ENCODE results near the gene MIGA2. TPM values are rescaled to one million over a fixed set of nuclear protein-coding genes. Genes with fewer than 3 reads are reported as not detected.

MIGA2 gene
- total and polyA plus RNA-seq, 4 donors = 8.0 to 42.6 (median 16.9) TPM

DNA sequence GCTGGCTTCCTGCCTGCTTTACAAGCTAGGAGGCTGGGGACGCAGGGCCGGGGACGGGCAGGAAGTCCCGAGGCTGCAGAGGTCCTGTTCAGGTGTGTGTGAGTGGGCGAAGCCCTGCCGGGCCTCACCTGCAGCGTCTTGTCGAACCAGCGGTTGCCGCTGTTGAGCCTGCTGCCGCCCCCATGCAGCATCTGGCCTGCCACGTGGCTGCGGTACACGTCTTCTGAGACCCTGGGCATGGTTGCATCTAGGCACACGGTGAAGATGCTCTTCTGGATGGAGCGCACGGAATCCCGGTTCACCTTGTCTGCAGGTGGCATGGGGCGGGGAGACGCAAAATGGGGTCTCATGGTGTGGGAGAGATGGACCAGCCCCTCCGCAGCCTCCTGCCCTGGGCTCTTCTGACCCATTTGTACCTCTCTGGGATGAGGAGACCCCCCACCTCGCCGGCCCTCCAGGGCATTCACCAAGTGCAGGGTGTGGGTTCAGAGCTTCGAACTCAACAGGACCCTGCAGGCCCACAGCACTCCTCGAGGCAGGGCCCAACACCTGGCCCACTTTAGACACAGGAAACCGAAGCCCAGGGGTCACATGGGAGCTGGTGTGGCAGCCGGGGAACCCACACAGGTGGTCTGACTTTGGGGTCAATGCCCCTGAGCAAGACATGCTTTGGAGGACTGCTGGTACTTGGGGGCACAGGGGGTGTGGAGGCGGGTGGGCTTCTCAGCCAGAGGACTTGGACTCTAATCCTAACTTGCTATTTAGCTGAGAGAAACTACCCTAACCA is 64.2 kb downstream of the MIGA2 start:
- Histone ChIP-seq H3K27me3 (ENCODE audit: control insufficient read depth in 4 of 4, insufficient read depth in 4 of 4, low read length in 3 of 4) (no peaks in the 10 kb centered on the region), H3K4me1 (ENCODE audit: control insufficient read depth in 4 of 4, insufficient read depth in 4 of 4, low read length in 3 of 4) (peaks cover 0 to 5% (median 2%) of the 10 kb centered on the region in 4 donors), H3K4me3 (ENCODE audit: low read depth in 1 of 3, low read length in 3 of 3) (no peak overlapping the region), H3K27ac (ENCODE audit: low read depth in 1 of 2, low read length in 2 of 2) (no peak overlapping the region), H3K9ac (ENCODE audit: low read depth in 1 of 2, low read length in 2 of 2) (no peak overlapping the region), H3K36me3 (ENCODE audit: control insufficient read depth in 4 of 4, insufficient read depth in 3 of 4, low read depth in 1 of 4, low read length in 3 of 4) (peaks cover 8 to 52% (median 26%) of the 10 kb centered on the region in 4 donors), H3K9me3 (ENCODE audit: control insufficient read depth in 4 of 4, low read length in 3 of 4) (no peaks in the 10 kb centered on the region)
- DNase-seq (ENCODE audit: low spot score) = no peak
- no peak for TF ChIP-seq TAF1 (conservative IDR thresholded peaks at IDR 0.05)
- TF ChIP-seq SP1 (IDR thresholded peaks at IDR 0.05) = no peak
- TF ChIP-seq, protein P1, sequence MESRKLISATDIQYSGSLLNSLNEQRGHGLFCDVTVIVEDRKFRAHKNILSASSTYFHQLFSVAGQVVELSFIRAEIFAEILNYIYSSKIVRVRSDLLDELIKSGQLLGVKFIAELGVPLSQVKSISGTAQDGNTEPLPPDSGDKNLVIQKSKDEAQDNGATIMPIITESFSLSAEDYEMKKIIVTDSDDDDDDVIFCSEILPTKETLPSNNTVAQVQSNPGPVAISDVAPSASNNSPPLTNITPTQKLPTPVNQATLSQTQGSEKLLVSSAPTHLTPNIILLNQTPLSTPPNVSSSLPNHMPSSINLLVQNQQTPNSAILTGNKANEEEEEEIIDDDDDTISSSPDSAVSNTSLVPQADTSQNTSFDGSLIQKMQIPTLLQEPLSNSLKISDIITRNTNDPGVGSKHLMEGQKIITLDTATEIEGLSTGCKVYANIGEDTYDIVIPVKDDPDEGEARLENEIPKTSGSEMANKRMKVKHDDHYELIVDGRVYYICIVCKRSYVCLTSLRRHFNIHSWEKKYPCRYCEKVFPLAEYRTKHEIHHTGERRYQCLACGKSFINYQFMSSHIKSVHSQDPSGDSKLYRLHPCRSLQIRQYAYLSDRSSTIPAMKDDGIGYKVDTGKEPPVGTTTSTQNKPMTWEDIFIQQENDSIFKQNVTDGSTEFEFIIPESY (IDR thresholded peaks at IDR 0.05) = no peak
- TF ChIP-seq, protein P2, sequence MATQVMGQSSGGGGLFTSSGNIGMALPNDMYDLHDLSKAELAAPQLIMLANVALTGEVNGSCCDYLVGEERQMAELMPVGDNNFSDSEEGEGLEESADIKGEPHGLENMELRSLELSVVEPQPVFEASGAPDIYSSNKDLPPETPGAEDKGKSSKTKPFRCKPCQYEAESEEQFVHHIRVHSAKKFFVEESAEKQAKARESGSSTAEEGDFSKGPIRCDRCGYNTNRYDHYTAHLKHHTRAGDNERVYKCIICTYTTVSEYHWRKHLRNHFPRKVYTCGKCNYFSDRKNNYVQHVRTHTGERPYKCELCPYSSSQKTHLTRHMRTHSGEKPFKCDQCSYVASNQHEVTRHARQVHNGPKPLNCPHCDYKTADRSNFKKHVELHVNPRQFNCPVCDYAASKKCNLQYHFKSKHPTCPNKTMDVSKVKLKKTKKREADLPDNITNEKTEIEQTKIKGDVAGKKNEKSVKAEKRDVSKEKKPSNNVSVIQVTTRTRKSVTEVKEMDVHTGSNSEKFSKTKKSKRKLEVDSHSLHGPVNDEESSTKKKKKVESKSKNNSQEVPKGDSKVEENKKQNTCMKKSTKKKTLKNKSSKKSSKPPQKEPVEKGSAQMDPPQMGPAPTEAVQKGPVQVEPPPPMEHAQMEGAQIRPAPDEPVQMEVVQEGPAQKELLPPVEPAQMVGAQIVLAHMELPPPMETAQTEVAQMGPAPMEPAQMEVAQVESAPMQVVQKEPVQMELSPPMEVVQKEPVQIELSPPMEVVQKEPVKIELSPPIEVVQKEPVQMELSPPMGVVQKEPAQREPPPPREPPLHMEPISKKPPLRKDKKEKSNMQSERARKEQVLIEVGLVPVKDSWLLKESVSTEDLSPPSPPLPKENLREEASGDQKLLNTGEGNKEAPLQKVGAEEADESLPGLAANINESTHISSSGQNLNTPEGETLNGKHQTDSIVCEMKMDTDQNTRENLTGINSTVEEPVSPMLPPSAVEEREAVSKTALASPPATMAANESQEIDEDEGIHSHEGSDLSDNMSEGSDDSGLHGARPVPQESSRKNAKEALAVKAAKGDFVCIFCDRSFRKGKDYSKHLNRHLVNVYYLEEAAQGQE (IDR thresholded peaks at IDR 0.05) = no peak
- TF ChIP-seq YY1 (IDR thresholded peaks at IDR 0.05) = no peak
- no peak for TF ChIP-seq RXRA (IDR thresholded peaks at IDR 0.05)
- TF ChIP-seq, protein P3, sequence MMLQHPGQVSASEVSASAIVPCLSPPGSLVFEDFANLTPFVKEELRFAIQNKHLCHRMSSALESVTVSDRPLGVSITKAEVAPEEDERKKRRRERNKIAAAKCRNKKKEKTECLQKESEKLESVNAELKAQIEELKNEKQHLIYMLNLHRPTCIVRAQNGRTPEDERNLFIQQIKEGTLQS (IDR thresholded peaks at IDR 0.05) = no peak
- no peak for TF ChIP-seq HNF4G (IDR thresholded peaks at IDR 0.05)
- TF ChIP-seq RAD21 (IDR thresholded peaks at IDR 0.05) = no peak
- TF ChIP-seq FOXA2 (IDR thresholded peaks at IDR 0.05) = no peak
- TF ChIP-seq, protein P4, sequence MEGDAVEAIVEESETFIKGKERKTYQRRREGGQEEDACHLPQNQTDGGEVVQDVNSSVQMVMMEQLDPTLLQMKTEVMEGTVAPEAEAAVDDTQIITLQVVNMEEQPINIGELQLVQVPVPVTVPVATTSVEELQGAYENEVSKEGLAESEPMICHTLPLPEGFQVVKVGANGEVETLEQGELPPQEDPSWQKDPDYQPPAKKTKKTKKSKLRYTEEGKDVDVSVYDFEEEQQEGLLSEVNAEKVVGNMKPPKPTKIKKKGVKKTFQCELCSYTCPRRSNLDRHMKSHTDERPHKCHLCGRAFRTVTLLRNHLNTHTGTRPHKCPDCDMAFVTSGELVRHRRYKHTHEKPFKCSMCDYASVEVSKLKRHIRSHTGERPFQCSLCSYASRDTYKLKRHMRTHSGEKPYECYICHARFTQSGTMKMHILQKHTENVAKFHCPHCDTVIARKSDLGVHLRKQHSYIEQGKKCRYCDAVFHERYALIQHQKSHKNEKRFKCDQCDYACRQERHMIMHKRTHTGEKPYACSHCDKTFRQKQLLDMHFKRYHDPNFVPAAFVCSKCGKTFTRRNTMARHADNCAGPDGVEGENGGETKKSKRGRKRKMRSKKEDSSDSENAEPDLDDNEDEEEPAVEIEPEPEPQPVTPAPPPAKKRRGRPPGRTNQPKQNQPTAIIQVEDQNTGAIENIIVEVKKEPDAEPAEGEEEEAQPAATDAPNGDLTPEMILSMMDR (IDR thresholded peaks at IDR 0.05; ENCODE audit: low read depth, low read length, missing input control) = no peak
- TF ChIP-seq GABPA (IDR thresholded peaks at IDR 0.05 in 1 of 2, conservative IDR thresholded peaks at IDR 0.05 in 1 of 2) = no peak
- TF ChIP-seq NR2F2 (IDR thresholded peaks at IDR 0.05) = no peak
- 84% methylated on average over 28 of the region's 28 CpGs for WGBS

DNA sequence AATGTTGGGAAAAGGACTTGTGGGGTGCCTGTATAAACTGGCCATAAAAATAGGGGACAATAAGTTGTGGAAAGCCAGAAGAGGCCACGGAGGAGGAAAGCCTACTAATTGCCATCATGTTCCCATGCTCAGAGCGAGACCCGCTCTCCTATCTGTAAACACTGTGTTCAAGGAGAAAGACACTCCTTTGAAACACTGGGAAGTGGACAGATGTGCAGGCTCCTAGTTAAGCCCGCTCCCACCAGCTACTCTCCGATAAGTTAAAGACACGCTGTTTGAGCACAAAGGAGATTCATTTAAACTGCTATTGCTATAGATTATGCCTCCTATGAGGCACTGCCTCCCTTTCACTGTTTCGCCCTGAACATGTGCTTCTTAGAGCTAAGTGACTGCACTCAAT is 64.9 kb downstream of the MIGA2 start:
- Histone ChIP-seq H3K9me3 (ENCODE audit: control insufficient read depth in 4 of 4, low read length in 3 of 4) (no peaks in the 10 kb centered on the region), H3K4me3 (ENCODE audit: low read depth in 1 of 3, low read length in 3 of 3) (no peak overlapping the region), H3K27me3 (ENCODE audit: control insufficient read depth in 4 of 4, insufficient read depth in 4 of 4, low read length in 3 of 4) (no peaks in the 10 kb centered on the region), H3K27ac (ENCODE audit: low read depth in 1 of 2, low read length in 2 of 2) (no peak overlapping the region), H3K36me3 (ENCODE audit: control insufficient read depth in 4 of 4, insufficient read depth in 3 of 4, low read depth in 1 of 4, low read length in 3 of 4) (peaks cover 9 to 45% (median 25%) of the 10 kb centered on the region in 4 donors), H3K9ac (ENCODE audit: low read depth in 1 of 2, low read length in 2 of 2) (no peak overlapping the region), H3K4me1 (ENCODE audit: control insufficient read depth in 4 of 4, insufficient read depth in 4 of 4, low read length in 3 of 4) (no peaks in the 10 kb centered on the region)
- no peak for DNase-seq (ENCODE audit: low spot score)
- TF ChIP-seq JUND (IDR thresholded peaks at IDR 0.05) = no peak
- TF ChIP-seq FOXA1 (IDR thresholded peaks at IDR 0.05) = no peak
- WGBS = 95% methylated on average over 7 of the region's 7 CpGs
